Prostate gland (tissue), 2 donors: ENCODE results near the gene RNU1-3.
"Not testable (repeated sequence)": the region's sequence is repeated elsewhere in the genome, so short reads cannot be mapped to it uniquely, and the experiment has no call there.

Experiments
- CTCF ChIP-seq, 4 experiments: fragments of 200-600 bp in 2 of 4; fragments of 450-650 bp in 2 of 4; sonication (generic) in 2 of 4; IDR thresholded peaks; 1 replicate in 3 of 4; 2 replicates in 1 of 4; pipeline ENCODE4 v1.5.1; 2016 to 2019; ENCODE audit warnings: antibody characterized with exemption in 4 of 4, mild to moderate bottlenecking in 2 of 4, moderate library complexity in 2 of 4
- POLR2A ChIP-seq: fragments of 450-650 bp; IDR thresholded peaks from one replicate; pipeline ENCODE4 v1.6.1; 2016; ENCODE audit warnings: antibody characterized with exemption, mild to moderate bottlenecking
- POLR2AphosphoS5 ChIP-seq: sonication (generic); formaldehyde crosslinking; IDR thresholded peaks from one replicate; pipeline ENCODE4 v1.6.1; 2017; ENCODE audit warnings: antibody characterized with exemption

DNA sequence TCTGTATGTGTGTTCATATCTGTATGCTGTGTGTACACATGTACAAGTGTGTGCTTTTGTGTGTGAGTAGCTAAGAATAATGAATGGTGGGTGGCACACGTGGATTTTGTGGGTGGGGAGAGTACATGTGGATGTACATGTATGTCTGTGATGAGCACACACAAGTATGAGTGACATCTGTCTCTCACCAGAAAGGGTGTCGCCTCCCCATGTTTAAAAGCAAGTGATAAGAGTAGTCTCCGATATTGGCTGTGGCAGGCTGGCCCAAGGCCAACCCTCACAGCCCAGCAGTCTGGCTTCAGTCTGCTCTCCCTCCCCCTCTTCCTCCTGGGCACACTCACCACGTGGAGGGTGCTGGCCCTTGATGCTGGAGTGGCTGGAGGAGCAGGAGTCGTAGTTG, 36.9 kb upstream of the RNU1-3 start:
- not testable (repeated sequence) for TF ChIP-seq POLR2A; CTCF (IDR thresholded peaks at IDR 0.05); POLR2AphosphoS5
